ENCODE results near the gene SULT1A1.
A peak's percentile ranks its signal among the peaks of the same experiment; 100 is the strongest.
"Not testable (repeated sequence)": the region's sequence is repeated elsewhere in the genome, so short reads cannot be mapped to it uniquely, and the experiment has no call there.

SULT1A1 gene

DNA sequence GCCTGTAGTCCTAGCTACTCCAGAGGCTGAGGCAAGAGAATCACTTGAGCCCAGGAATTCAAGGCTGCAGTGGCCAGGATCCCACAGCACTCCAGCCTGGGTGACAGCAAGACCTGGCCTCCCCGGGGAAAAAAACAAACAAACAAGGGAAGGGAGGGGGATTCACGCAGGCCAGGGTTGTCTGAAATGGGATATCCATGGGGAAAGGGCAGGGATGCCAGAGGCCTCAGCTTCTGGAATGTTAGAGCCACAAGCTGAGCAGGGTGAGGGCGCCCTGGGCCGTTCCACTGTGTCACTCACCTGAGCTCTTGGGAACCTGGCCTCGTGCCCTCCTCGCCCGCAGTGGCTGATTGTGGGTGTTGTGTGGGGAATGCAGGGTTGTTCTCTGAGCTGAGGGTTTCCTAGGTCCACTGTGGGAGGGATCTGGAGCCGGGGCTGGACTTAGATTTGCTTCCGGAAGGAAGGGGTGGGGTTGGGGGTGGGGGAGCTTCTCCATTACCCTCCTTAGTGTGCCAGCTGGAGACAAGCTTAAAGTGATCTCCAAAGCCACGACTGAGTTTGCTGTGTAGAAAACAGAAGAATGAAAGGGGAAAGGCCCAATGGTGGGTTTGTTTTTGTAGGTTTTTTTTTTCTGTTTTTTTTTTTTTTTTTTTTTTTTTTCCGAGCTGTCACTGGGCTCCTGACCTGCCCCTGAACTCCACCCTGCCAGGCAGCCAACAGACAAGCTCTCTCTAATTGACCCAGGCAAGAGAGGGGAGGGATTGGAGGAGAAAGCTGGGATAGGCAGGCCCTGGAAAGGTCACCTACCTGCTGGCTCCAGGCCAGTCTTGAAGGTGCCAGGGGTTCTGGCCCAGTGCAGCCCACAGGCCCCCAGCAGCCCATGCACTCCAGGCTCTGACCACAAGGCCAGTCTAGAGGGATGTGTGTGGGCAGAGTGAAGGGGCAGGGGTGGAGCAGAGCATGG lies at the start of gene SULT1A1:
SULT1A1 (minus strand) TSS at position 414 of the 964 bp plus-strand sequence. CDS start 1,189 bp downstream, outside the sequence.
- DNase-seq (ENCODE audit: low read depth): peak; percentile 59

- not testable (repeated sequence) for DNase-seq (ENCODE audit: low read depth)
These were observed 30.1 kb upstream of the SULT1A1 start for GRCh38 chr16:28639959-28640358.

- not testable (repeated sequence) for DNase-seq (ENCODE audit: low read depth)
These were observed 28.5 kb upstream of the SULT1A1 start for GRCh38 chr16:28638359-28638758.

DNA sequence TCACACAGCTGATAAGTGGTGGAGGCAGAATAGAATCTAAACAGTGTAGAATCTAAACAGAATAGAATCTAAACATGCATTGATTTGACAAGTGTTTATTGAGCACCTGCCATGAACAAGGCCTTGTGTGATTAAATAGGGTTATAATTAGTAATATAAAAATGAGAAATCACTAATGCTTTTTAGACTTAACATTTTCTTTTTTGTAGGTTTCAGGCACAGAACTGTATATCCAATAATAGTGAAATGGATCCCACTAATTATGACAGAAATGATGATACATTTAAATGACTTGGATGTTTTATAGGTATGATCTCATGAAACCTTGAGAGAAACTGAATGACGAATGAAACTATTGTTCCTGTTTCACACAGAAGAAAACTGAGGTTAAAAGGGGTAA lies 27.9 kb upstream of the SULT1A1 start, which contains the start of gene NPIPB8:
NPIPB8 (plus strand) TSS at position 301 of the 400 bp plus-strand sequence. CDS start 296 bp downstream, outside the sequence.
- DNase-seq (ENCODE audit: low read depth): not testable (repeated sequence)

- DNase-seq (ENCODE audit: low read depth): not testable (repeated sequence)
These were observed 26.4 kb upstream of the SULT1A1 start for GRCh38 chr16:28636093-28636823.

- DNase-seq (ENCODE audit: low read depth): not testable (repeated sequence)
These were observed 21.1 kb upstream of the SULT1A1 start for GRCh38 chr16:28630905-28631304.

- DNase-seq (ENCODE audit: low read depth): peak; percentile 46
These were observed 13.4 kb upstream of the SULT1A1 start for GRCh38 chr16:28623172-28623711.

- not testable (repeated sequence) for DNase-seq (ENCODE audit: low read depth)
These were observed 12.8 kb upstream of the SULT1A1 start for GRCh38 chr16:28622532-28623171.

GRCh38 chr16:28621481-28622155 lies 11.8 kb upstream of the SULT1A1 start:
- DNase-seq (ENCODE audit: low read depth): no peak

DNA sequence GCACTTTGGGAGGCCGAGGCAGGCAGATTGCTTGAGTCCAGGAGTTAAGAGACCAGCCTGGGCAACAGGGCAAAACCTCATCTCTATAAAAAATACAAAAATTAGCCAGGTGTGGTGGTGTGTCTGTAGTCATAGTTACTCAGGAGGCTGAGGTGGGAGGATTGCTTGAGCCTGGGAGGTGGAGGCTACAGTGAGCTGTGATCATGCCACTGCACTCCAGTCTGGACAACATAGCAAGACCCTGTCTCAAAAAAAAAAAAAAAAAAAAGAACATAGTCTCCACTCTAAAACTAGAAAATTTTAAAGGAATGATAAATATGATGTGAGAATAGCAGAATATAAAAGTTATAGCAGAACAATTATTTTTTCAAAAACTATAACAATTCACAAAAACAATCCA lies 10.5 kb upstream of the SULT1A1 start:
- DNase-seq (ENCODE audit: low read depth): not testable (repeated sequence)

- no peak for DNase-seq (ENCODE audit: low read depth)
These were observed 8.0 kb upstream of the SULT1A1 start for GRCh38 chr16:28617874-28618273.

DNA sequence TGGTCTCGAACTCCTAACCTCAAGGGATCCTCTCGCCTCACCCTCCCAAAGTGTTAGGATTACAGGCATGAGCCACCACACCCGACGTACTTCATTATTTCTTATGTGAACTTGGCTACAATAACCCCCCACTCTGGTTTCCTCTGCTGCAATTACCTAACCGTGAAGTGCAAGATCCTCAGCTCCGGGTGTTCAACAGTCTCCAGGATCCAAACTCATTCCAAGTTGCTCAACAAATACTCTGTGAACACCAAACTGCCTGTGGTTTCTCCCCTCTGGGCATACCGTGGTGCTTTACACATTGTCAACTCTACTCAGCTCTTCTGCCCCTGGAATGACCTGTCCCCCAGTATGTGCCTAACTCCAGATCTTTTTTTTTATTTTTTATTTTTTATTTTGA lies 6.8 kb upstream of the SULT1A1 start:
- no peak for DNase-seq (ENCODE audit: low read depth)

DNA sequence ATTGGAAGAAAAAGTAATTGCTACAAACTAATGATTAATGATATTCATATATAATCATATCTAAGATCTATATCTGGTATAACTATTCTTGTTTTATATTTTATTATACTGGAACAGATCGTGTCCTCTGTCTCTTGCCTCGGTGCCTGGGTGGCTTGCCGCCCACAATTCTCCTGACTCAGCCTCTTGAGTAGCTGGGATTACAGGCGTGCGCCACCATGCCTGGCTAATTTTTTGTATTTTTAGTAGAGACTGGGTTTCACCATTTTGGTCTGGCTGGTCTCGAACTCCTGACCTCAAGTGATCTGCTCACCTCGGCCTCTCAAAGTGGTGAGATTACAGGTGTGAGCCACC lies 6.4 kb upstream of the SULT1A1 start:
- not testable (repeated sequence) for DNase-seq (ENCODE audit: low read depth)

- not testable (repeated sequence) for DNase-seq (ENCODE audit: low read depth)
These were observed 5.8 kb upstream of the SULT1A1 start for GRCh38 chr16:28615486-28616223.

GRCh38 chr16:28614561-28614960 lies 4.7 kb upstream of the SULT1A1 start:
- DNase-seq (ENCODE audit: low read depth): not testable (repeated sequence)

DNA sequence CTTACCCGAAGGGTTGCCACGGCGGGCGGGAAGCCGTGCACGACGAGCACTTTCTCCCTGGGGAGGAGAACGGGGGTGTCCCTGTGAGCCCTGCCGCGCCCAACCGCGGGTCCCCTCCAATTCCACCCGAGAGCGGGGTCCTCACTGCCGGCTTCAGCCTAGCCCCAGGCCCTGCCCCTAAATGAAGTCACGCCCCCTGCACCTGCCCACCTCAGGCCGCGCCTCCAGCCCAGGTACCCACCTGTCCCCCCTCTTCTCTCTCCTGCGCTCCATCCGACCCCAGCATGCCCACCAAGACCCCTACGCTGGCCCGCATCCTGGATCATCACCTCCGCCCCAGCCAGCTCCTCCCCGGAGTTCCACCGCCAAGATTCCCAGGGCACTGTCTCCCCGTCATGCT lies 4.1 kb upstream of the SULT1A1 start:
- not testable (repeated sequence) for DNase-seq (ENCODE audit: low read depth)

- DNase-seq (ENCODE audit: low read depth): not testable (repeated sequence)
These were observed 2.8 kb upstream of the SULT1A1 start for GRCh38 chr16:28612359-28613280.

DNA sequence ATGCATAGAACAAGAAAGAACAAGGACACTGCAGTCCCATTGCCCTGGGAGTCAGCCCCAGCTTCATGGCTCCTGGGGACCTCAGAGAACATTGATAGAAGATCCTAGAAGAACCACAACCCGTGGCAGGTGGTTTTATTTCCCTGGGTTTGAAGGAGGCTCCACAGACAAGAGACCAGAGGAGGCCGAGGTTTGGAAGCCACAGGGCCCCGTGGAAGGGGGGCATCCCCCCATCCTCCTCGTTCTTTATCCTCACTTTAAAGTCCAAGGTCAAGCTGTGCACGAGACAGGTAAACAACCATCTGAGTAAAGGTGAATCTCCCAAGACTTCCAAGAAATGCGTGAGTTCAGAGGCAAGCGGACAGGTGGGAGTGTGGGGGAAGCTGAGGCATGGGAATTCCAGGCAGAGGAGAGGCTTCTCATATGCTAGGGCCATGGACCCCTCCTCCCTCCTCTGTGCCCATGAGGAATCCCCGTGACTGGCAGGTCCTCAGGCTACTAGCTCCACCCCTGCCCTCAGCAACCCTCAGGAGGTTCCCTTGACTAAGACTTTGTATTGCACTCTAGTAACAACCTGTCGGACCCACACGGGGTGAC lies 849 bp upstream of the SULT1A1 start:
- no peak for DNase-seq (ENCODE audit: low read depth)
